OCI-LY3 (cell line): ENCODE results near the gene SMPDL3B.

ENCODE experiments used
- EZH2phosphoT487 ChIP-seq: fragments of 200-600 bp; shearing (Covaris generic); IDR thresholded peaks from 2 replicates; pipeline ENCODE4 v1.6.1; 2018; ENCODE audit warnings: antibody characterized with exemption, mixed run types, low read depth
- TF ChIP-seq, protein P1 (sequence below): fragments of 200-600, 300-600 bp; sonication (generic); IDR thresholded peaks from 2 replicates; pipeline ENCODE4 v1.5.1; 2014; ENCODE audit warnings: antibody characterized with exemption, low read length, low read depth

DNA sequence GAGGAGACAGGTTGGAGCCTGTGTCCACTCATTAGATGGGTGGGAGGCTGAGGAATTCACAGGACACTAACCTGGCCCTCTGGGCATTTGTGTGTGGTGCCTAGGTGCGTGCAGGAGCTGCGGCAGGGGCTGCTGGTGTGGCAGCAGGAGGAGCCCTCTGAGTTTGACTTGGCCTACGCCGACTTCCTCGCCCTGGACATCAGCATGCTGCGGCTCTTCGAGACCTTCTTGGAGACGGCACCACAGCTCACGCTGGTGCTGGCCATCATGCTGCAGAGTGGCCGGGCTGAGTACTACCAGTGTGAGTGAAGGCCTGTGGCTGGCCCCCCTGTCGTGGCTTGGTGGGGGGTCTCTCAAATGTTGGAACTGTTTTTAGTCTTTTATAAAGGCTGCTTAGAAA is 28.6 kb downstream of the SMPDL3B start:
- TF ChIP-seq, protein P1, sequence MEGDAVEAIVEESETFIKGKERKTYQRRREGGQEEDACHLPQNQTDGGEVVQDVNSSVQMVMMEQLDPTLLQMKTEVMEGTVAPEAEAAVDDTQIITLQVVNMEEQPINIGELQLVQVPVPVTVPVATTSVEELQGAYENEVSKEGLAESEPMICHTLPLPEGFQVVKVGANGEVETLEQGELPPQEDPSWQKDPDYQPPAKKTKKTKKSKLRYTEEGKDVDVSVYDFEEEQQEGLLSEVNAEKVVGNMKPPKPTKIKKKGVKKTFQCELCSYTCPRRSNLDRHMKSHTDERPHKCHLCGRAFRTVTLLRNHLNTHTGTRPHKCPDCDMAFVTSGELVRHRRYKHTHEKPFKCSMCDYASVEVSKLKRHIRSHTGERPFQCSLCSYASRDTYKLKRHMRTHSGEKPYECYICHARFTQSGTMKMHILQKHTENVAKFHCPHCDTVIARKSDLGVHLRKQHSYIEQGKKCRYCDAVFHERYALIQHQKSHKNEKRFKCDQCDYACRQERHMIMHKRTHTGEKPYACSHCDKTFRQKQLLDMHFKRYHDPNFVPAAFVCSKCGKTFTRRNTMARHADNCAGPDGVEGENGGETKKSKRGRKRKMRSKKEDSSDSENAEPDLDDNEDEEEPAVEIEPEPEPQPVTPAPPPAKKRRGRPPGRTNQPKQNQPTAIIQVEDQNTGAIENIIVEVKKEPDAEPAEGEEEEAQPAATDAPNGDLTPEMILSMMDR: no peak
- no peak for TF ChIP-seq EZH2phosphoT487
